ENCODE data around the gene SKAP2. TPM values are rescaled to one million over a fixed set of nuclear protein-coding genes. Genes with fewer than 3 reads are reported as not detected.

SKAP2 gene, protein sequence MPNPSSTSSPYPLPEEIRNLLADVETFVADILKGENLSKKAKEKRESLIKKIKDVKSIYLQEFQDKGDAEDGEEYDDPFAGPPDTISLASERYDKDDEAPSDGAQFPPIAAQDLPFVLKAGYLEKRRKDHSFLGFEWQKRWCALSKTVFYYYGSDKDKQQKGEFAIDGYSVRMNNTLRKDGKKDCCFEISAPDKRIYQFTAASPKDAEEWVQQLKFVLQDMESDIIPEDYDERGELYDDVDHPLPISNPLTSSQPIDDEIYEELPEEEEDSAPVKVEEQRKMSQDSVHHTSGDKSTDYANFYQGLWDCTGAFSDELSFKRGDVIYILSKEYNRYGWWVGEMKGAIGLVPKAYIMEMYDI
- total RNA-seq = 4.8 to 10.1 TPM (median 5.8 TPM) in 3 replicates
- long read RNA-seq, transcript SKAP2-201 (13 exons, 3,998 nt) = major isoform, 10 of 13 reads
- long read RNA-seq, partial matches to known transcripts = 1 of 13 reads
- long read RNA-seq, other reads (novel, unspliced or antisense) = 2 of 13 reads

DNA sequence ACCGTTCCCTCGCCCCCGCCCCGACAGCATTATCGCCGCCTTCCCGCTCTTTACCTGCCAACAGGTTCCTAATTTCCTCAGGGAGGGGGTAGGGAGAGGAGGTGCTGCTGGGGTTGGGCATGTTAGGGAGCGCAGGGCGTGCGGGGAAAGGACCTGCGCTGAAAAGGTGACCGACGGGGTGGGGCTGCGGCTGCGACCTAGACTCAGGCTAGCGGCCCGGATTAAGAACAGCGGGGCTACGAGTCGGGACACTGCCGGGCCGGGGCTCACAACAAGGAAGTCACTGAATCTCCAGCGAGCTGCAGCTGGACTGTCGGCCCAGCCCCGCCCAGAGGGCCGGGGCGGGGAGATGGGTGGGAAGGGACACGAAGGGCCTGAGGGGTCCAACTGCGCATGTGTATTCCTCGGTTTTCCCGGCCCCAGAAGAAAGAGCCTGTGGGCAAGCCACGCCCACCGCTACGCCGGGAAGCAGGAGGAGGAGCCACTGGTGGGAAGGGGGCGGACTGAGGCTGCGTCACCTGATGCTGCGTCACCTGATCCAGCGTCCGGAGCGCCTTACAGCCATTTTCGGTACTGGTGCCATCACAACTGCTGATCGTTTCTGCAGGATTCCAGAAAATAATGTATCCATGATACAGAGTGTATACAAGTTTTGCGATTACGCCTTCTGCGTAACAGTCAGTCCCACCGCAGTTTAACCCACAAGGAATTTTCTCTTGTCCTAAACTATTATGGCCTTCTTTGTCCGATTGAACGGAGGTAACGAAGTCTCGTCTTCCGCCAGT, at the start of gene SKAP2:
Gene SKAP2, minus strand, starts transcription at position 282 of the 785 bp plus-strand sequence. Its CDS starts 161 bp downstream, at position 121.
- Mint-ChIP-seq H3K9me3 (ENCODE audit: low read depth) (peaks cover 5% of the 10 kb centered on the region), H3K4me3 (ENCODE audit: unreplicated experiment) (peak within 1 kb of the TSS; percentile 95), H3K4me1 (ENCODE audit: low read depth) (peaks cover 21% of the 10 kb centered on the region), H3K27ac (ENCODE audit: unreplicated experiment) (peak within 1 kb of the TSS; percentile 94), H3K27me3 (ENCODE audit: low read depth) (peaks cover 50% of the 10 kb centered on the region), H3K36me3 (ENCODE audit: low read depth) (peaks cover 2% of the 10 kb centered on the region)
- TF ChIP-seq, protein P1, sequence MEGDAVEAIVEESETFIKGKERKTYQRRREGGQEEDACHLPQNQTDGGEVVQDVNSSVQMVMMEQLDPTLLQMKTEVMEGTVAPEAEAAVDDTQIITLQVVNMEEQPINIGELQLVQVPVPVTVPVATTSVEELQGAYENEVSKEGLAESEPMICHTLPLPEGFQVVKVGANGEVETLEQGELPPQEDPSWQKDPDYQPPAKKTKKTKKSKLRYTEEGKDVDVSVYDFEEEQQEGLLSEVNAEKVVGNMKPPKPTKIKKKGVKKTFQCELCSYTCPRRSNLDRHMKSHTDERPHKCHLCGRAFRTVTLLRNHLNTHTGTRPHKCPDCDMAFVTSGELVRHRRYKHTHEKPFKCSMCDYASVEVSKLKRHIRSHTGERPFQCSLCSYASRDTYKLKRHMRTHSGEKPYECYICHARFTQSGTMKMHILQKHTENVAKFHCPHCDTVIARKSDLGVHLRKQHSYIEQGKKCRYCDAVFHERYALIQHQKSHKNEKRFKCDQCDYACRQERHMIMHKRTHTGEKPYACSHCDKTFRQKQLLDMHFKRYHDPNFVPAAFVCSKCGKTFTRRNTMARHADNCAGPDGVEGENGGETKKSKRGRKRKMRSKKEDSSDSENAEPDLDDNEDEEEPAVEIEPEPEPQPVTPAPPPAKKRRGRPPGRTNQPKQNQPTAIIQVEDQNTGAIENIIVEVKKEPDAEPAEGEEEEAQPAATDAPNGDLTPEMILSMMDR (IDR thresholded peaks at IDR 0.05) = no peak
- DNase-seq (ENCODE audit: low spot score) = peak; percentile 99

DNA sequence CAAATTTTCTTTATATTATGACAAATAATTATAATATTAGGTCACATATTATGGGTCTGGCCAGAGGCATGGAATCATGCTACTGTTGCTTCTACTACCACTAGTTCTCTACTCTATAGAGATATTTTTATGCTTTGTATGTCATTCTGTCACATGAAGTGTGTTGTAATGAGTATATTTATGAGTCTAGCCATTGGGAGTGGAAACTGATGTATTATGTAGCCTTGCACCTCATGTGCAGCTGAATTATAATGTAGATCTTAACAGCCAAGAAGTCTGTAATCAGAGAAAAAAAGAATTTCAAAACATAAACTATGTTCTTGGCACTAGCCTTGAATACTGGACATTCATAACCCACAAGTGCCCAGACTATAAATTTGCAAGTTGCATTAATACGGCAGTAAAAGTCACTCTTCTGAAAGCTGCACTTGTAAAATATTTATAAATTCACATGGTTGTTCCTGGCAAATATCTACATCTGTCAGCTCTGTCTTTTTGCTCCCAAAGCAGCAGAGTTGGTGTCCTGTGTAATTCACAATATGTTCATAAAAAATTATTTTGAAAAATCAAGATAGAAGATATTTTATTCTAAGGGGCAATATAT, 48.6 kb upstream of the SKAP2 start:
- DNase-seq (ENCODE audit: low spot score) = no peak
- no peak overlapping the region for H3K4me3 Mint-ChIP-seq (ENCODE audit: unreplicated experiment)
- TF ChIP-seq, protein P1 (IDR thresholded peaks at IDR 0.05) = no peak
- H3K27ac Mint-ChIP-seq (ENCODE audit: unreplicated experiment) = no peak overlapping the region
- no peaks in the 10 kb centered on the region for H3K36me3 Mint-ChIP-seq (ENCODE audit: low read depth)
- no peaks in the 10 kb centered on the region for H3K9me3 Mint-ChIP-seq (ENCODE audit: low read depth)
- no peaks in the 10 kb centered on the region for H3K4me1 Mint-ChIP-seq (ENCODE audit: low read depth)
- peaks cover 11% of the 10 kb centered on the region for H3K27me3 Mint-ChIP-seq (ENCODE audit: low read depth)

DNA sequence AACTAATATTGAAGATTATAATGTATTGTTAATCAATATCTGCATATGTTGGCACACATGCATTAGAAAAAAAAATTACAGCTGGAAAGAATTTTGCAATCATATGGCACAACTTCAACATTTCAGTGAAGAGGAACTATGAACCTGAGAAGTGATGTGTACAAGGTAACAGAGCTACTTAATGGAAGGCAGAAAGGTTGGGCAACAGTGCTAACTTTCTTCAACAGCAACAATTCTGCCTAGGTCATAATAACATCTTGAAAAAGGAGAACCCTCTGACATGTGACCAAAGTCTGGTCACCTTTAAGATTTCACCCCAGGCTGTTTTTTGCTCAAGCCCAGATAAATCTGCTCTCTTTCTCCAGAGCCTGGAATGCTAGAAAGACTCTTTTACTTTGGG, 47.9 kb upstream of the SKAP2 start:
- no peaks in the 10 kb centered on the region for H3K9me3 Mint-ChIP-seq (ENCODE audit: low read depth)
- no peak overlapping the region for H3K4me3 Mint-ChIP-seq (ENCODE audit: unreplicated experiment)
- no peaks in the 10 kb centered on the region for H3K36me3 Mint-ChIP-seq (ENCODE audit: low read depth)
- peaks cover 11% of the 10 kb centered on the region for H3K27me3 Mint-ChIP-seq (ENCODE audit: low read depth)
- no peak for DNase-seq (ENCODE audit: low spot score)
- H3K4me1 Mint-ChIP-seq (ENCODE audit: low read depth) = no peaks in the 10 kb centered on the region
- TF ChIP-seq, protein P1 (IDR thresholded peaks at IDR 0.05) = no peak
- no peak overlapping the region for H3K27ac Mint-ChIP-seq (ENCODE audit: unreplicated experiment)

DNA sequence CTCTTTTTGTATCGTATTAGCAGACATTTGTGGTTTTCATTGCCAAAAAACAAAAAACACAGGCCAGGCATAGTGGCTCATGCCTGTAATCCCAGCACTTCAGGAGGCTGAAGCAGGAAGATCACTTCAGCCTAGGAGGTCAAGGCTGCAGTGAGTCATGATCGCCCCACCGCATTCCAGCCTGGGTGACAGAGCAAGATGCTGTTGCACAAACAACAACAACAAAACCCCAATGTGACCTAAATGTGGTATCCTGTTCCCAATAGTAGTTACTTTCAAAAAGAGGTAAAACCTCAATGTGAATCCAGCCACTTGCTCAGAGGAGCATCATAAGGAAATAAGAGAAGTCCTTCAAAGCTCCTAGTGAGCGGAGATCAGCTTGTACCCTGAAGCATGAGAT, 45.8 kb upstream of the SKAP2 start:
- DNase-seq (ENCODE audit: low spot score) = no peak
- Mint-ChIP-seq H3K4me1 (ENCODE audit: low read depth) (no peaks in the 10 kb centered on the region), H3K36me3 (ENCODE audit: low read depth) (no peaks in the 10 kb centered on the region), H3K4me3 (ENCODE audit: unreplicated experiment) (no peak overlapping the region), H3K27me3 (ENCODE audit: low read depth) (peaks cover 7% of the 10 kb centered on the region), H3K27ac (ENCODE audit: unreplicated experiment) (no peak overlapping the region), H3K9me3 (ENCODE audit: low read depth) (no peaks in the 10 kb centered on the region)
- TF ChIP-seq, protein P1 (IDR thresholded peaks at IDR 0.05) = no peak

DNA sequence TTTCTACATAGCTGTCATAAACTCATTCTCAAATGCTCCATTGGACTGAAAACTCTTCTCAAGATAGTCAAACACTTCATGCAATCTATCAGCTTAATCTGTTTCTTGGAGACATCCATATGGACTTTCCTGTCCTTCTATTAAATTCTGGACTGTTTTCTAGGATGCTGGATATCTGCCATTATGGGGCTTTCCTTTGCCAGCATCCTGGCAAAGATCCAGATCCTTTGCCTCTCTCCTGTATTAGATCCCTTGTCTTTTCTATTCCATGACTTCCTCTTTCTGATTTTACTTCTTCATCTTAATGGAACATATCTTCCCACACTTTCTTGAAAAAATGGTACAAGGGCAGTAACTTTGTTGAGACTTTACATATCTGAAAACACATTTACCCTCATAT, 35.9 kb upstream of the SKAP2 start:
- Mint-ChIP-seq H3K4me1 (ENCODE audit: low read depth) (no peaks in the 10 kb centered on the region), H3K4me3 (ENCODE audit: unreplicated experiment) (no peak overlapping the region), H3K9me3 (ENCODE audit: low read depth) (no peaks in the 10 kb centered on the region), H3K36me3 (ENCODE audit: low read depth) (no peaks in the 10 kb centered on the region), H3K27ac (ENCODE audit: unreplicated experiment) (no peak overlapping the region), H3K27me3 (ENCODE audit: low read depth) (peaks cover 15% of the 10 kb centered on the region)
- no peak for DNase-seq (ENCODE audit: low spot score)
- TF ChIP-seq, protein P1 (IDR thresholded peaks at IDR 0.05) = no peak

All from chondrocyte (in vitro differentiated cells).